Astrocyte (in vitro differentiated cells and primary cell): ENCODE measurements around the gene FAM210A. TPM values are rescaled to one million over a fixed set of nuclear protein-coding genes. Genes with fewer than 3 reads are reported as not detected.
A peak's percentile ranks its signal among the peaks of the same experiment; 100 is the strongest.
"Not testable (repeated sequence)": the region's sequence is repeated elsewhere in the genome, so short reads cannot be mapped to it uniquely, and the experiment has no call there.

Source experiments
- DNase-seq: peaks from one replicate; pipeline ENCODE4 v3.0.0-alpha.2; 2010; ENCODE audit warnings: low read depth
- FAIRE-seq: peaks from 2 replicates; lab custom pipeline; 2011; peaks lifted over from hg19 to GRCh38; lab: Jason Lieb, UNC
- H2AFZ ChIP-seq: 2 replicates; pipeline ENCODE4 v1.6.0; 2012; ENCODE audit warnings: low read depth, low read length, inconsistent platforms
- H3K27ac ChIP-seq: 2 replicates; pipeline ENCODE4 v1.5.1; 2011; ENCODE audit warnings: low read depth, low read length, inconsistent platforms
- H3K27me3 ChIP-seq: 2 replicates; pipeline ENCODE4 v1.6.0; 2011; ENCODE audit warnings: low read length, inconsistent platforms; ENCODE audit not compliant: insufficient read depth
- H3K36me3 ChIP-seq: 2 replicates; pipeline ENCODE4 v1.5.1; 2011; ENCODE audit warnings: low read length, inconsistent platforms; ENCODE audit not compliant: insufficient read depth
- H3K4me1 ChIP-seq: 2 replicates; pipeline ENCODE4 v1.5.1; 2011; ENCODE audit warnings: low read length, inconsistent platforms; ENCODE audit not compliant: insufficient read depth
- H3K4me2 ChIP-seq: 2 replicates; pipeline ENCODE4 v1.6.0; 2012; ENCODE audit warnings: low read length, inconsistent platforms
- H3K4me3 ChIP-seq: 2 replicates; pipeline ENCODE4 v1.5.1; 2011; ENCODE audit warnings: low read depth, mild to moderate bottlenecking, low read length, inconsistent platforms; ENCODE audit not compliant: insufficient read depth
- H3K79me2 ChIP-seq: 2 replicates; pipeline ENCODE4 v1.6.0; 2012; ENCODE audit warnings: mild to moderate bottlenecking, low read length, inconsistent platforms; ENCODE audit not compliant: insufficient read depth
- H3K9ac ChIP-seq: 2 replicates; pipeline ENCODE4 v1.6.0; 2012; ENCODE audit warnings: mild to moderate bottlenecking, low read length, inconsistent platforms
- H3K9me3 ChIP-seq: 2 replicates; pipeline ENCODE4 v1.5.1; 2012; ENCODE audit warnings: low read depth, mild to moderate bottlenecking, low read length, inconsistent platforms; ENCODE audit not compliant: insufficient read depth
- H4K20me1 ChIP-seq: 2 replicates; pipeline ENCODE4 v1.6.0; 2012; ENCODE audit warnings: low read length, inconsistent platforms; ENCODE audit not compliant: insufficient read depth
- H3K27ac Mint-ChIP-seq: one replicate; pipeline ENCODE4 v1.8.0; 2021; ENCODE audit warnings: mild to moderate bottlenecking, mixed read lengths; ENCODE audit not compliant: unreplicated experiment
- H3K27me3 Mint-ChIP-seq: one replicate; pipeline ENCODE4 v1.8.0; 2021; ENCODE audit warnings: low read depth, mixed read lengths; ENCODE audit not compliant: unreplicated experiment
- H3K36me3 Mint-ChIP-seq: one replicate; pipeline ENCODE4 v1.8.0; 2021; ENCODE audit warnings: low read depth, mixed read lengths; ENCODE audit not compliant: unreplicated experiment
- H3K4me1 Mint-ChIP-seq: one replicate; pipeline ENCODE4 v1.8.0; 2021; ENCODE audit warnings: low read depth, mixed read lengths; ENCODE audit not compliant: unreplicated experiment
- H3K4me3 Mint-ChIP-seq: one replicate; pipeline ENCODE4 v1.8.0; 2021; ENCODE audit warnings: mild to moderate bottlenecking, moderate library complexity, mixed read lengths; ENCODE audit not compliant: unreplicated experiment
- H3K9me3 Mint-ChIP-seq: one replicate; pipeline ENCODE4 v1.8.0; 2021; ENCODE audit warnings: mild to moderate bottlenecking, mixed read lengths; ENCODE audit not compliant: unreplicated experiment
- EZH2 ChIP-seq: IDR thresholded peaks from 2 replicates; pipeline ENCODE4 v1.6.1; 2012; ENCODE audit warnings: mild to moderate bottlenecking, low read length, inconsistent platforms; ENCODE audit not compliant: insufficient read depth
- total RNA-seq: library from RNA; stranded (reverse); gene quantifications from 2 replicates; pipeline ENCODE4 v1.2.1, GENCODE V29; 2021
- TF ChIP-seq, protein P1 (sequence below): IDR thresholded peaks from 2 replicates; pipeline ENCODE4 v1.5.1; 2011; ENCODE audit warnings: low read depth, mild to moderate bottlenecking, inconsistent platforms, low read length, moderate library complexity; ENCODE audit not compliant: insufficient read depth

Gene FAM210A
- total RNA-seq, 1 donor from 2014 or later: 21.9 TPM

DNA sequence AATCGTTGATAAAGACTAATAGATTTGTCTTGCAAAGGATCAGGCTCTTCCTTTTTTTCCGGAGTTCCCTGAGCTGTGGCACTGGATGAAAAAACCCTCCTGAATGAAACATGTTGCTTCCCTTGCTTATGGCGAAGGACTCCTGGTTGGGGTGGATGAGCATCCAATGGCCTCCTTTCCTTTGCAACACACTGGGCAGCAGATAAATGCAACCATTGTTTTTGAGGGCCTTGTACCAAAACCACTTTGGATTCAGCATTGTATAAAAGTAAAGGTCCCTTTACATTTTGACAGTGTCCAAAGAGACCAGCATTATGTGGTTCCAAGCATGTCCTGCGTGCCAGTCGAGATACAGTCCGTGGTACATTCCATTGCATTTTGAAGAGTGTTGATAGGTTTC lies 44.7 kb downstream of the FAM210A start:
- H3K9ac ChIP-seq: no peak overlapping the region
- peaks cover 9% of the 10 kb centered on the region for H4K20me1 ChIP-seq
- Mint-ChIP-seq H3K4me3 (no peak overlapping the region), H3K9me3 (peaks cover 2% of the 10 kb centered on the region), H3K4me1 (peaks cover 6% of the 10 kb centered on the region), H3K27me3 (no peaks in the 10 kb centered on the region), H3K36me3 (peaks cover 4% of the 10 kb centered on the region), H3K27ac (no peak overlapping the region)
- no peak overlapping the region for H2AFZ ChIP-seq
- TF ChIP-seq, protein P1, sequence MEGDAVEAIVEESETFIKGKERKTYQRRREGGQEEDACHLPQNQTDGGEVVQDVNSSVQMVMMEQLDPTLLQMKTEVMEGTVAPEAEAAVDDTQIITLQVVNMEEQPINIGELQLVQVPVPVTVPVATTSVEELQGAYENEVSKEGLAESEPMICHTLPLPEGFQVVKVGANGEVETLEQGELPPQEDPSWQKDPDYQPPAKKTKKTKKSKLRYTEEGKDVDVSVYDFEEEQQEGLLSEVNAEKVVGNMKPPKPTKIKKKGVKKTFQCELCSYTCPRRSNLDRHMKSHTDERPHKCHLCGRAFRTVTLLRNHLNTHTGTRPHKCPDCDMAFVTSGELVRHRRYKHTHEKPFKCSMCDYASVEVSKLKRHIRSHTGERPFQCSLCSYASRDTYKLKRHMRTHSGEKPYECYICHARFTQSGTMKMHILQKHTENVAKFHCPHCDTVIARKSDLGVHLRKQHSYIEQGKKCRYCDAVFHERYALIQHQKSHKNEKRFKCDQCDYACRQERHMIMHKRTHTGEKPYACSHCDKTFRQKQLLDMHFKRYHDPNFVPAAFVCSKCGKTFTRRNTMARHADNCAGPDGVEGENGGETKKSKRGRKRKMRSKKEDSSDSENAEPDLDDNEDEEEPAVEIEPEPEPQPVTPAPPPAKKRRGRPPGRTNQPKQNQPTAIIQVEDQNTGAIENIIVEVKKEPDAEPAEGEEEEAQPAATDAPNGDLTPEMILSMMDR: no peak
- no peak for TF ChIP-seq EZH2
- FAIRE-seq (no peak), DNase-seq (no peak)
- no peak overlapping the region for H3K27ac ChIP-seq
- H3K36me3 ChIP-seq: no peaks in the 10 kb centered on the region
- peaks cover 36% of the 10 kb centered on the region for H3K79me2 ChIP-seq
- H3K4me1 ChIP-seq: no peaks in the 10 kb centered on the region
- no peaks in the 10 kb centered on the region for H3K9me3 ChIP-seq
- no peak overlapping the region for H3K4me2 ChIP-seq
- H3K27me3 ChIP-seq: no peaks in the 10 kb centered on the region
- H3K4me3 ChIP-seq: no peak overlapping the region

DNA sequence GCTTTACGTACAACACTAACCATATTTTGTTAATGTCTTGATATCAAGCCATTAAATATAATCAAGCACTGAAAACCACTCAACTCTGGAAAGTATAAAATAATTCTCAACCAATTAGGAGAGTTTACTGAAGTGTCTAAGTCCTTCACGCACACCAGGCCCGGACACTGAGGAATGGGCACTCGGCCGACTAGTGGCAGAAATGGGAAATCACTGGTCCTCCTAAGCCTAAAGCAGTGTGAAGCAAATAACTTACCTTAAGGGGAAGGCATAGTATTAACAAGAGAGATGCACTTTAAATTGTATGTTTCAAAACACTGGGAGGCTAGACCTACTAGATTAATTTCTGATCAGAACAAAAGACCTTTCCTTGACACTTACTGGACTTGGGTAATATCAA lies 45.7 kb downstream of the FAM210A start:
- Histone ChIP-seq H3K27ac (no peak overlapping the region), H4K20me1 (peaks cover 6% of the 10 kb centered on the region), H3K4me3 (no peak overlapping the region), H3K9me3 (no peaks in the 10 kb centered on the region), H2AFZ (no peak overlapping the region), H3K27me3 (no peaks in the 10 kb centered on the region), H3K79me2 (peaks cover 33% of the 10 kb centered on the region), H3K36me3 (no peaks in the 10 kb centered on the region), H3K4me1 (no peaks in the 10 kb centered on the region), H3K4me2 (no peak overlapping the region), H3K9ac (no peak overlapping the region)
- TF ChIP-seq, protein P1: peak; percentile 15
- TF ChIP-seq EZH2: no peak
- DNase-seq (no peak), FAIRE-seq (peak; percentile 54)
- Mint-ChIP-seq H3K4me3 (no peak overlapping the region), H3K27ac (no peak overlapping the region), H3K4me1 (peaks cover 2% of the 10 kb centered on the region), H3K36me3 (peaks cover 10% of the 10 kb centered on the region), H3K9me3 (peaks cover 2% of the 10 kb centered on the region), H3K27me3 (no peaks in the 10 kb centered on the region)

DNA sequence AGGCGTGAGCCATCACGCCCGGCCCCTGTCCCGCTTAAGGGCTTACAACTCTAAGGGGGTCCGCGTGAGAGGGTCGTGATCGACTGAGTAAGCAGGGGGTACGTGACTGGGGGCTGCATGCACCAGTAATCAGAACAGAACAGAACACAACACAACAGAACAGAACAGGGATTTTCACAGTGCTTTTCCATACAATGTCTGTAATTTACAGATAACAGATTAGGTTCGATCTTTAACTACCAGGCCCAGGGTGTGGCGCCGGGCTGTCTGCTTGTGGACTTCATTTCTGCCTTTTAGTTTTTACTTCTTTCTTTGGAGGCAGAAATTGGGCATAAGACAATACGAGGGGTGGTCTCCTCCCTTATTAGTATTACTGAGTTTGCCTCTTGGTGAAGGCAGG lies 49.0 kb downstream of the FAM210A start:
- H3K27ac Mint-ChIP-seq, H2AFZ ChIP-seq, H3K9me3 ChIP-seq, DNase-seq, H3K4me1 Mint-ChIP-seq, H3K4me3 Mint-ChIP-seq, FAIRE-seq, H3K4me3 ChIP-seq, H3K9ac ChIP-seq, H3K4me1 ChIP-seq, H4K20me1 ChIP-seq, H3K9me3 Mint-ChIP-seq, H3K27me3 ChIP-seq, H3K36me3 Mint-ChIP-seq, H3K4me2 ChIP-seq, H3K79me2 ChIP-seq, H3K36me3 ChIP-seq, H3K27ac ChIP-seq, H3K27me3 Mint-ChIP-seq: not testable (repeated sequence)
